Measurements from ENCODE around the gene MSI1. TPM values are rescaled to one million over a fixed set of nuclear protein-coding genes. Genes with fewer than 3 reads are reported as not detected.

MSI1 gene
- total RNA-seq, 2 donors from 2014 or later = 0.66 to 1.3 TPM

DNA sequence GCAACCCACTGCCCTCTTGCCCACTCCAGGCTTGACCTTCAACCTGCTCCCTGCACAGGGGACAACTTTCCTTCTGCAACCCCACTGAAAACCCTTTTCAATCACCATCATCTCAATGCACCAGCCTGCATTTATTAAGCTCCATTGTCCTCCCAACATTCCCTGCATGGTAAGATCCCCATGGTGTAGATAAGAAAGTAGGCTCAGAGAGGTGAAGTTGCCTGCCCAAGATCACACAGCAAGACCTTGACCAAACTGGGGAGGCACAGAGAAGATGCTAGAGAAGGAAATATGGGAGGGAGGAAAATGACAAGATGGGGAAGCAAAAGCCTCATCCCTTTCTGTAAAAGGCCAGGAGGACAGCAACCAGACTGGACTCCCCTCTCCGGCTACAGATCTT, 9.8 kb downstream of the MSI1 start:
- DNase-seq (no peak), ATAC-seq (no peak)
- Histone ChIP-seq H3K4me1 (no peaks in the 10 kb centered on the region), H3K27ac (no peak overlapping the region), H3K36me3 (replicated peaks in 1 of 2; ENCODE audit: insufficient read depth in 1 of 2, low read depth in 2 of 2) (no peaks in the 10 kb centered on the region), H3K4me3 (no peak overlapping the region), H3K9me3 (no peaks in the 10 kb centered on the region), H3K27me3 (no peaks in the 10 kb centered on the region)
- TF ChIP-seq, protein P1, sequence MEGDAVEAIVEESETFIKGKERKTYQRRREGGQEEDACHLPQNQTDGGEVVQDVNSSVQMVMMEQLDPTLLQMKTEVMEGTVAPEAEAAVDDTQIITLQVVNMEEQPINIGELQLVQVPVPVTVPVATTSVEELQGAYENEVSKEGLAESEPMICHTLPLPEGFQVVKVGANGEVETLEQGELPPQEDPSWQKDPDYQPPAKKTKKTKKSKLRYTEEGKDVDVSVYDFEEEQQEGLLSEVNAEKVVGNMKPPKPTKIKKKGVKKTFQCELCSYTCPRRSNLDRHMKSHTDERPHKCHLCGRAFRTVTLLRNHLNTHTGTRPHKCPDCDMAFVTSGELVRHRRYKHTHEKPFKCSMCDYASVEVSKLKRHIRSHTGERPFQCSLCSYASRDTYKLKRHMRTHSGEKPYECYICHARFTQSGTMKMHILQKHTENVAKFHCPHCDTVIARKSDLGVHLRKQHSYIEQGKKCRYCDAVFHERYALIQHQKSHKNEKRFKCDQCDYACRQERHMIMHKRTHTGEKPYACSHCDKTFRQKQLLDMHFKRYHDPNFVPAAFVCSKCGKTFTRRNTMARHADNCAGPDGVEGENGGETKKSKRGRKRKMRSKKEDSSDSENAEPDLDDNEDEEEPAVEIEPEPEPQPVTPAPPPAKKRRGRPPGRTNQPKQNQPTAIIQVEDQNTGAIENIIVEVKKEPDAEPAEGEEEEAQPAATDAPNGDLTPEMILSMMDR (IDR thresholded peaks at IDR 0.05) = no peak
- no peak for TF ChIP-seq POLR2A (IDR thresholded peaks at IDR 0.05)
- intact Hi-C loops (cut with DNase I) = loop anchor here (5.0 kb wide), 1 partner anchor 73 kb away; no protein-coding TSS in a partner anchor
- WGBS, 2 donors = 86 to 94% methylated on average over 1 of the region's 1 CpG

DNA sequence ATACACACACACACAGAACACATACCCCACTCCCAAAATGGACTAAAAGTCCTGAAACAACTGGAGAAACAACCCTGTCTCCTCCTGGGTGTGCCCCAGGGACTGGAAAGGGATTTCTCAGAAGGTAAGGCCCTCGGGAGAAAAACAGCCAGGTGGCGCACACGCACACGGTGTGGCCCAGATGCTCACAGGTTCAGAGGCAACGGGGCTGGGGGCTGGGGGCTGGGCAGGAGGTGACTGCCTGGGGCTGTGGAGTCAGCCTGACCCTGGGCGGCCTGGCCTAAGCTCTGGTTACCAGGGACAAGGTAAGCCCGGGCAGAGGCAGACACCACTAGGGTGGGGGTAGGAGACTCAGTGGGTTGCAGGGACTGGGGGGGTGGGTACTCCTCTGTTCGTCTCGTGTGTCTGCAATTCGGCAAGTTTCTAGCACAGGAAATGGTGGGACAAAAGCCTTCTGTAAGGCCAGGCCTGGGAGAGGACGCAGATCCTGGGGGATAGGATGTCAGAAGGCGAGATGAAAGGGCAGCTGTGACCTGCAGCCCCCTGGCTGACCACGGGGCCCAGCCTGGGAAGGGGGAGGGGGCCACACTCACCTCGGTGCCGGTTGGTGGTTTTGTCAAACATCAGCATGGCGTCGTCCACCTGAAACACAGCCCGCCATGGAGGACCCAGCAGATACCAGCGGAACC, 10.4 kb downstream of the MSI1 start:
- H3K9me3 ChIP-seq = no peaks in the 10 kb centered on the region
- intact Hi-C loops (cut with DNase I) = loop anchor here (5.0 kb wide), 1 partner anchor 74 kb away; no protein-coding TSS in a partner anchor
- H3K27ac ChIP-seq = no peak overlapping the region
- H3K4me1 ChIP-seq = no peaks in the 10 kb centered on the region
- H3K4me3 ChIP-seq = no peak overlapping the region
- DNase-seq = no peak
- TF ChIP-seq POLR2A (IDR thresholded peaks at IDR 0.05) = no peak
- TF ChIP-seq, protein P1 (IDR thresholded peaks at IDR 0.05) = no peak
- 69 to 76% methylated on average over 16 to 19 of the region's 19 CpGs for WGBS, 2 donors
- ATAC-seq = no peak
- H3K27me3 ChIP-seq = no peaks in the 10 kb centered on the region
- no peaks in the 10 kb centered on the region for H3K36me3 ChIP-seq (replicated peaks in 1 of 2; ENCODE audit: insufficient read depth in 1 of 2, low read depth in 2 of 2)

DNA sequence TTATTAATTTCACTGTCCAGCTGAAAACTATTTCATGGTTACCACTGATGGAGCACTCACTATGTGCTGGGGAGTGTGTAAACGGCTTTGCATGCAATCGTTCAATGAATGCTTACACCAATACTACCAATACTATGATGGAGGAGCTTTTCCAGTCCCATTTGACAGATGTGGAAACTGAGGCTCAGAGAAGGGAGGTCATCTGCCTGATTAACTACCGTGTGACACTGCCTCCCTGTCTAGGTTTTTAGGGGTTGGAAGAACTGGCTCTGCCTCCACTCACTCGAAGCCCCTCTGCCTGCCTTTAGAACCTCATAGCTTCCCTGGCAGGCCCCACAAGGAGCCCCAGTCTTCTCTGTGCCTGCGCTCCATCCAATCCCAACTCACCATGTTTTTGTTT, 11.9 kb downstream of the MSI1 start:
- WGBS, 2 donors = 71 to 78% methylated on average over 5 of the region's 5 CpGs

DNA sequence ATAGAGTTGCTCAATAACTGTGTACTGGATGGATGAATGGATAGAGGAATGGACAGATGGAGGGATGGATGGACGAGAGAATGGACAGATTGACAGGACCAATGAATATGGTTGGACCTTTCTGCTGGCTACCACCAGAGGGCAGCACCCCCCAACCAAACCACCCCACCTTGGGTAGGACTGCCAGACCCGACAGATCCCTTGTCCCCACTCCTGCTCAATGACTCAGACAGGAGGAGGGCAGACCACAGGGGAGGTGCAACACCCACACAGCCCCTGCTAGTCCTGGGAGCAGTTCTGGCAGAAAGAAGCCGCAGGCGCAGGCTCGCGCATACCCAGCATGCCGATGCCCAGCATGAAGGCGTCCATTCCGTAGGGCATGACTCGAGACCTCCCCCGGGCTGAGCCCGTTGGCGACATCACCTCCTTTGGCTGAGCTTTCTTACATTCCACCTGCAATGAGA, 12.4 kb downstream of the MSI1 start:
- Histone ChIP-seq H3K27me3 (no peaks in the 10 kb centered on the region), H3K4me3 (no peak overlapping the region), H3K9me3 (no peaks in the 10 kb centered on the region), H3K4me1 (no peaks in the 10 kb centered on the region), H3K27ac (peak overlapping the region in 1 of 4 donors; percentile 2), H3K36me3 (replicated peaks in 1 of 2; ENCODE audit: insufficient read depth in 1 of 2, low read depth in 2 of 2) (no peaks in the 10 kb centered on the region)
- ATAC-seq (peak; percentile 89), DNase-seq (peak; percentile 80 to 81 (median 81))
- 60 to 77% methylated on average over 12 to 13 of the region's 13 CpGs for WGBS, 2 donors
- intact Hi-C loops (cut with DNase I) = loop anchor here (5.0 kb wide), 1 partner anchor 76 kb away; no protein-coding TSS in a partner anchor
- TF ChIP-seq POLR2A (IDR thresholded peaks at IDR 0.05) = no peak
- TF ChIP-seq, protein P1 (IDR thresholded peaks at IDR 0.05) = peak; percentile 64 to 93 (median 87)

More for the DNA sequence above, 11.9 kb downstream of the MSI1 start:
- H3K27ac ChIP-seq = peak overlapping the region in 1 of 4 donors; percentile 2
- ATAC-seq (no peak), DNase-seq (no peak)
- H3K4me3 ChIP-seq = no peak overlapping the region
- no peaks in the 10 kb centered on the region for H3K4me1 ChIP-seq
- H3K9me3 ChIP-seq = no peaks in the 10 kb centered on the region
- intact Hi-C loops (cut with DNase I) = loop anchor here (5.0 kb wide), 1 partner anchor 75 kb away; no protein-coding TSS in a partner anchor
- TF ChIP-seq, protein P1 (IDR thresholded peaks at IDR 0.05) = no peak
- no peak for TF ChIP-seq POLR2A (IDR thresholded peaks at IDR 0.05)
- no peaks in the 10 kb centered on the region for H3K27me3 ChIP-seq
- no peaks in the 10 kb centered on the region for H3K36me3 ChIP-seq (replicated peaks in 1 of 2; ENCODE audit: insufficient read depth in 1 of 2, low read depth in 2 of 2)

All from body of pancreas (tissue), 4 donors.